ENCODE measurements around the gene DQX1. TPM values are rescaled to one million over a fixed set of nuclear protein-coding genes. Genes with fewer than 3 reads are reported as not detected.

DQX1 gene
- total and polyA plus RNA-seq, 2 of the 8 experiments (the other 6 are each of a cell fraction or from before 2014, with no cell fraction given), result 0.76 to 1.1 TPM

- no peak overlapping the region for H4K5ac ChIP-seq (ENCODE audit: insufficient read length, low read depth, low read length)
- no peak overlapping the region for H2BK20ac ChIP-seq (ENCODE audit: low read length)
- WGBS, 2 experiments (ENCODE audit: extremely low coverage in 1 of 2, insufficient coverage in 1 of 2, insufficient read length in 1 of 2, insufficient replicate concordance in 2 of 2, low coverage in 1 of 2, low lambda C conversion rate in 2 of 2, missing lambda C conversion rate in 1 of 2), result 85% methylated on average over 3 of the region's 3 CpGs; no CpG with 5 or more reads in 1 of the 2 experiments
- FAIRE-seq, result no peak
- no peak overlapping the region for H2BK15ac ChIP-seq (ENCODE audit: low read length)
- ChIA-PET POLR2A (ENCODE audit: partially characterized antibody) (interaction anchor here (0.8 to 4.6 kb wide), 6 partner anchors 10 to 53 kb away, joined by 3 to 17 read pairs (median 4); partner anchors contain the start of genes CCDC142, PCGF1 and TTC31), CTCF (ENCODE audit: partially characterized antibody) (interaction anchor here (0.7 to 6.9 kb wide), 9 partner anchors 10 to 342 kb away, joined by 3 to 37 read pairs (median 3); partner anchors contain the start of genes CCDC142 and TTC31)
- H3K79me2 ChIP-seq (ENCODE audit: control insufficient read depth in 1 of 2, insufficient read depth in 2 of 2, low read length in 2 of 2), result no peaks in the 10 kb centered on the region
- H3K4ac ChIP-seq (replicated peaks; ENCODE audit: insufficient read length, low read depth, low read length), result no peak overlapping the region
- no peak overlapping the region for H4K8ac ChIP-seq (ENCODE audit: extremely low read depth, insufficient read depth, low read length)
- H3K4me2 ChIP-seq (ENCODE audit: insufficient read depth in 1 of 2, low read depth in 2 of 2, low read length in 2 of 2), result no peak overlapping the region
- no peak overlapping the region for H3K14ac ChIP-seq (ENCODE audit: insufficient read length)
- H2BK12ac ChIP-seq (ENCODE audit: low read depth, low read length), result no peak overlapping the region
- peaks cover 0 to 10% (median 6%) of the 10 kb centered on the region in 4 experiments; a peak in 5 of 7 replicates for H3K4me1 ChIP-seq (replicated peaks in 1 of 4; ENCODE audit: control insufficient read depth in 3 of 4, insufficient read depth in 4 of 4, low read length in 3 of 4)
- H3K4me3 ChIP-seq (ENCODE audit: extremely low read depth in 1 of 4, insufficient read depth in 2 of 4, low read depth in 3 of 4, low read length in 4 of 4), result no peak overlapping the region
- no peak overlapping the region for H3K56ac ChIP-seq (replicated peaks; ENCODE audit: insufficient read length, low read depth, low read length)
- H2BK5ac ChIP-seq (ENCODE audit: low read depth, low read length), result no peak overlapping the region
- H2AK5ac ChIP-seq (ENCODE audit: low read depth, low read length), result no peak overlapping the region
- H3K9me3 ChIP-seq (ENCODE audit: insufficient read depth in 2 of 2, low read depth in 1 of 2, low read length in 1 of 2), result no peaks in the 10 kb centered on the region
- no peak overlapping the region for H3K23ac ChIP-seq (ENCODE audit: insufficient read length)
- H3K27ac ChIP-seq (ENCODE audit: low read depth, low read length), result no peak overlapping the region
- H3K27me3 ChIP-seq (replicated peaks in 1 of 4; ENCODE audit: control insufficient read depth in 3 of 4, extremely low read depth in 1 of 4, insufficient read depth in 3 of 4, low read length in 3 of 4), result peaks cover 24 to 37% (median 36%) of the 10 kb centered on the region in 4 experiments
- peaks cover 10% of the 10 kb centered on the region; the same call in 1 of the 2 replicates for H3K23me2 ChIP-seq (ENCODE audit: low read depth, low read length)
- no peaks in the 10 kb centered on the region for H3K79me1 ChIP-seq (ENCODE audit: low read depth, low read length)
- H3K36me3 ChIP-seq (ENCODE audit: control insufficient read depth in 2 of 4, insufficient read depth in 4 of 4, low read length in 3 of 4), result peaks cover 7 to 22% (median 18%) of the 10 kb centered on the region in 4 experiments
- H3K18ac ChIP-seq (ENCODE audit: extremely low read depth, low read length), result no peak overlapping the region
- H2BK120ac ChIP-seq (replicated peaks; ENCODE audit: low read depth, low read length), result no peak overlapping the region
- no peak for DNase-seq (ENCODE audit: low read depth in 1 of 2, low spot score in 2 of 2)
- no peak overlapping the region for H3K9ac ChIP-seq (replicated peaks in 1 of 4; ENCODE audit: extremely low read depth in 1 of 4, low read depth in 3 of 4, low read length in 3 of 4)
- H4K91ac ChIP-seq (replicated peaks; ENCODE audit: insufficient read length, low read length), result no peak overlapping the region
- no peak overlapping the region for H2AFZ ChIP-seq (ENCODE audit: low read length)
- peaks cover 2 to 9% of the 10 kb centered on the region in 2 experiments for H4K20me1 ChIP-seq (replicated peaks in 1 of 2; ENCODE audit: control insufficient read depth in 1 of 2, insufficient read depth in 2 of 2, low read length in 2 of 2)
- TF ChIP-seq ASH2L (IDR thresholded peaks at IDR 0.05; ENCODE audit: low read length) (no peak), RFX5 (IDR thresholded peaks at IDR 0.05; ENCODE audit: borderline replicate concordance, low read depth, low read length) (no peak), POU5F1 (IDR thresholded peaks at IDR 0.05; ENCODE audit: low read depth, low read length) (no peak), USF2 (IDR thresholded peaks at IDR 0.05; ENCODE audit: low read length) (no peak), NRF1 (IDR thresholded peaks at IDR 0.05; ENCODE audit: low read depth, low read length) (no peak), RAD21 (IDR thresholded peaks at IDR 0.05 in 1 of 2, conservative IDR thresholded peaks at IDR 0.05 in 1 of 2; ENCODE audit: low read depth in 2 of 2, low read length in 2 of 2) (no peak), CTCF (IDR thresholded peaks at IDR 0.05; ENCODE audit: control extremely low read depth in 1 of 3, insufficient read depth in 1 of 3, low read depth in 1 of 3, low read length in 3 of 3) (no peak), BCL11A (IDR thresholded peaks at IDR 0.05; ENCODE audit: low read depth in 2 of 2, low read length in 2 of 2) (no peak), TAF7 (optimal IDR thresholded peaks at IDR 0.05; ENCODE audit: borderline replicate concordance, low read depth, low read length) (no peak)
Measured at GRCh38 chr2:74493546-74493945, 32.5 kb downstream of the DQX1 start.
